Gastrocnemius medialis (tissue), 4 donors: ENCODE results near the gene ROR2. TPM values are rescaled to one million over a fixed set of nuclear protein-coding genes. Genes with fewer than 3 reads are reported as not detected.

ENCODE experiments used
- ATAC-seq, 2 donors: fragments of 150-250 bp; one replicate each; pipeline ENCODE4 v1.9.1; 2016
- DNase-seq, 2 donors: peaks; one replicate each; pipeline ENCODE4 v3.0.0-alpha.2; 2019
- H3K27ac ChIP-seq, 4 donors: fragments of 200-600 bp; sonication (generic); 1 replicate in 1 of 4; 2 replicates in 3 of 4; pipeline ENCODE4 v1.5.1; 2016 to 2018; ENCODE audit warnings: mild to moderate bottlenecking in 2 of 4, moderate library complexity in 1 of 4
- H3K27me3 ChIP-seq, 3 donors: fragments of 200-600 bp; sonication (generic) in 2 of 3; 1 replicate in 1 of 3; 2 replicates in 2 of 3; pipeline versions ENCODE4 v1.5.1 to v1.6.0; 2016 to 2019; ENCODE audit warnings: mild to moderate bottlenecking in 1 of 3, moderate library complexity in 1 of 3
- H3K36me3 ChIP-seq, 2 donors: fragments of 200-600 bp; sonication (generic) in 1 of 2; one replicate each; pipeline ENCODE4 v1.5.1; 2017 to 2018
- H3K4me1 ChIP-seq, 2 donors: fragments of 200-600 bp; sonication (generic) in 1 of 2; one replicate each; pipeline ENCODE4 v1.5.1; 2016 to 2017; ENCODE audit warnings: mild to moderate bottlenecking in 2 of 2
- H3K4me3 ChIP-seq, 4 donors: fragments of 200-600 bp; sonication (generic) in 3 of 4; 1 replicate in 1 of 4; 2 replicates in 3 of 4; pipeline ENCODE4 v1.5.1; 2016 to 2019; ENCODE audit warnings: mild to moderate bottlenecking in 2 of 4
- H3K9me3 ChIP-seq, 3 donors: fragments of 200-600 bp; sonication (generic) in 2 of 3; 1 replicate in 1 of 3; 2 replicates in 2 of 3; pipeline ENCODE4 v1.5.1; 2016 to 2019
- CTCF ChIP-seq, 5 experiments: fragments of 450-650 bp in 3 of 5; fragments of 200-600 bp in 2 of 5; sonication (generic) in 2 of 5; IDR thresholded peaks in 4 of 5; conservative IDR thresholded peaks in 1 of 5; 1 replicate in 4 of 5; 2 replicates in 1 of 5; pipeline ENCODE4 v1.5.1; 2016 to 2019; ENCODE audit warnings: antibody characterized with exemption in 5 of 5, mild to moderate bottlenecking in 3 of 5, moderate library complexity in 3 of 5
- POLR2A ChIP-seq, 2 donors: fragments of 450-650 bp; IDR thresholded peaks; one replicate each; pipeline ENCODE4 v1.6.1; 2017; ENCODE audit warnings: antibody characterized with exemption in 2 of 2, mild to moderate bottlenecking in 2 of 2, moderate library complexity in 2 of 2
- in situ Hi-C, 4 donors: fragments of 200-750 bp; cut with MboI; loops; one replicate each; pipeline versions ENCODE4 v1.15.0 to v1.8.0; 2017; ENCODE audit warnings: low sequenced_read_pairs in 4 of 4
- intact Hi-C: fragments of 100-400 bp; cut with DNase I; formaldehyde crosslinking; loops from one replicate; pipeline ENCODE4 v1.15.1; 2023; ENCODE audit warnings: low total_unique reads
- total RNA-seq, 4 donors: library from RNA; depleted of rRNA; stranded (reverse); fragments of >200 nt; gene quantifications; one replicate each; pipeline versions ENCODE4 v1.1.0 to v1.2.3, GENCODE V29; 2016

Gene ROR2
- total RNA-seq, 4 donors from 2014 or later, result 0.15 to 1.2 (median 0.61) TPM

DNA sequence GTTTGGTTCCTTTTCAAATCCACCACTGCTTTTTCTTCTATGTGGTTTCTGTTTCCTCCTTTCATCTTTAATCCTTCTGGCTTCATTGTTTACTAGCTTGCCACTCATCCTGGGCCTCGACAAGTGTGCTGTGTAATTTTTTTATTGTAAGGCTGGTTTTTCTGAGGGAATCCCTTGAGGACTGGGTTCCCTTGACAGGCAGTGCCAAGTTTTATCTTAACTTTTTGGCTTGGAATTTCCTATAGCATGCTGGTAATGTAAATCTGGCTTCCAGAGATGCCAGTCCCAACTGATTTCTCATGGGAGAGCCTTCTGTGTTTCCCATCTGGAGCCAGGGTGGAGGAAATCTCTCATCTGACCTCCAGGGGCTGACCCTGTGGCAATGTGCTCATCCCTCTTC lies 184.7 kb downstream of the ROR2 start:
- intact Hi-C loops, result no loop called here
- DNase-seq (no peak), ATAC-seq (no peak)
- TF ChIP-seq CTCF (IDR thresholded peaks at IDR 0.05 in 4 of 5, conservative IDR thresholded peaks at IDR 0.05 in 1 of 5), result no peak
- in situ Hi-C loops, result no loop called here
- H3K4me3 ChIP-seq, result no peak overlapping the region
- no peaks in the 10 kb centered on the region for H3K9me3 ChIP-seq
- peaks cover 0 to 12% (median 0%) of the 10 kb centered on the region in 3 donors for H3K27me3 ChIP-seq
- H3K36me3 ChIP-seq, result no peaks in the 10 kb centered on the region
- no peaks in the 10 kb centered on the region for H3K4me1 ChIP-seq
- no peak overlapping the region for H3K27ac ChIP-seq

DNA sequence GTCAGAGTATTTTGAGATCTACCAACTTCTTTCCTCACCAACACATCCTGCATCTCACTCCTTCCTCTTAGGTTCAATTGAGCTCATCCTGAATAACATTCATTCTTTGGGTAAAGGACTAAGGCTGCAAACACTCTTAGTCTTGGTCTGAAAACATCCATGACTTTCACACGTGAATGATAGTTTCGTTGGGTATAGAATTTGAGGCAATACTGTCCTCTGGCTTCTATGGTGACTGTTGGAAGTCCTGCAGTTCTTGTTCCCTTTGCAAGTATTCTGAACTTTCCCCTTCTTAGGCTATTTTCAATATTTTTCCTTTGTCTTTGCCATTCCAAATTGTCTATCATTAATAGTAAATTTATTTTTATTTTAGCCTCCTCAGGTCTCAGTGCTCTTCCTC lies 185.4 kb downstream of the ROR2 start:
- Histone ChIP-seq H3K4me1 (no peaks in the 10 kb centered on the region), H3K27ac (no peak overlapping the region), H3K9me3 (no peaks in the 10 kb centered on the region), H3K4me3 (no peak overlapping the region), H3K27me3 (peaks cover 0 to 10% (median 0%) of the 10 kb centered on the region in 3 donors), H3K36me3 (no peaks in the 10 kb centered on the region)
- intact Hi-C loops (no loop called here), in situ Hi-C loops (no loop called here)
- TF ChIP-seq CTCF (IDR thresholded peaks at IDR 0.05 in 4 of 5, conservative IDR thresholded peaks at IDR 0.05 in 1 of 5) (no peak), POLR2A (IDR thresholded peaks at IDR 0.05) (no peak)
- DNase-seq (no peak), ATAC-seq (no peak)

DNA sequence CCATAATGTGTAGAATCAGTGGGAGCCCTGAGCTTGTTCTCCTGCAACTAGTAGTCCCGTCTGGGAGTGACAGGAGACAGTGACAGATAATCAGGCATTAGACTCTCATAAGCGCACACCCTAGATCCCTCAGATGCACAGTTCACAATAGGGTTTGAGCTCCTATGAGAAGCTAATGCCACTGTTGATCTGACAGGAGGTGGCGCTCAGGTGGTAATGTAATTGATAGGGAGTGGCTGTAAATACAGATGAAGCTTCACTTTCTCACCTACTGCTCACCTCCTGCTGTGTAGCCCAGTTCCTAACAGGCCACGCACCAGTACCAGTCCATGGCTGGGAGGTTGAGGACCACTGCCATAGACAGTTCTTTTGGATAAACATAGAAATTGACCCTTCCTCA lies 188.7 kb downstream of the ROR2 start:
- no peaks in the 10 kb centered on the region for H3K36me3 ChIP-seq
- peaks cover 0 to 5% (median 0%) of the 10 kb centered on the region in 3 donors for H3K27me3 ChIP-seq
- H3K9me3 ChIP-seq, result no peaks in the 10 kb centered on the region
- no peak overlapping the region for H3K27ac ChIP-seq
- no peaks in the 10 kb centered on the region for H3K4me1 ChIP-seq
- H3K4me3 ChIP-seq, result no peak overlapping the region
- in situ Hi-C loops (no loop called here), intact Hi-C loops (no loop called here)
- ATAC-seq, result no peak
- no peak for DNase-seq
- no peak for TF ChIP-seq CTCF (IDR thresholded peaks at IDR 0.05 in 4 of 5, conservative IDR thresholded peaks at IDR 0.05 in 1 of 5)
- TF ChIP-seq POLR2A (IDR thresholded peaks at IDR 0.05), result no peak

GRCh38 chr9:91760906-91761305 lies 189.1 kb downstream of the ROR2 start:
- in situ Hi-C loops, result no loop called here
- no peak for ATAC-seq

More at GRCh38 chr9:91760906-91761305, 189.1 kb downstream of the ROR2 start:
- Histone ChIP-seq H3K4me1 (no peaks in the 10 kb centered on the region), H3K9me3 (no peaks in the 10 kb centered on the region), H3K36me3 (no peaks in the 10 kb centered on the region), H3K27ac (no peak overlapping the region), H3K27me3 (peaks cover 0 to under 1% (median 0%) of the 10 kb centered on the region in 3 donors), H3K4me3 (no peak overlapping the region)
- intact Hi-C loops, result no loop called here
- no peak for DNase-seq
- TF ChIP-seq POLR2A (IDR thresholded peaks at IDR 0.05), result no peak
- no peak for TF ChIP-seq CTCF (IDR thresholded peaks at IDR 0.05 in 4 of 5, conservative IDR thresholded peaks at IDR 0.05 in 1 of 5)
